A549 (cell line): Measurements from ENCODE around the gene FUT7. TPM values are rescaled to one million over a fixed set of nuclear protein-coding genes. Genes with fewer than 3 reads are reported as not detected.

Experiments used
- ATAC-seq, 2 experiments: fragments of 200-7000 bp in 1 of 2; fragments of >200 bp in 1 of 2; cut with Nextera tagmentation in 1 of 2; cut with Tn5 transposase in 1 of 2; 3 replicates each; pipeline versions ENCODE4 v1.8.0 to v1.9.1; 2018 to 2020; ENCODE audit warnings: mild to moderate bottlenecking in 1 of 2, moderate library complexity in 1 of 2
- CTCF ChIA-PET: fragments of 300-600 bp; sonication (Branson Sonifier 250); formaldehyde crosslinking; extraction: SDS; loops from one replicate; lab custom pipeline; 2021; ENCODE audit warnings: antibody characterized with exemption, inconsistent platforms; lab: Yijun Ruan, JAX
- POLR2A ChIA-PET: fragments of 350-600 bp; formaldehyde crosslinking; extraction: SDS; loops from one replicate; lab custom pipeline; 2021; ENCODE audit warnings: antibody characterized with exemption, inconsistent platforms; lab: Yijun Ruan, JAX
- DNase-seq, 2 experiments: peaks; one replicate each; pipeline versions ENCODE4 v3.0.0 to v3.0.0-alpha.2; 2011 to 2016; ENCODE audit warnings: low read depth in 1 of 2, low spot score in 1 of 2
- FAIRE-seq: peaks from 2 replicates; lab custom pipeline; 2011; peaks lifted over from hg19 to GRCh38; lab: Jason Lieb, UNC
- H3K27ac ChIP-seq, 2 experiments: fragments of >200 bp; sonication (Bioruptor Twin); formaldehyde crosslinking; 3 replicates each; pipeline ENCODE4 v1.5.1; 2016 to 2017
- H3K4me1 ChIP-seq: fragments of >200 bp; sonication (Bioruptor Twin); formaldehyde crosslinking; 3 replicates; pipeline ENCODE4 v1.6.1; 2016
- H3K4me2 ChIP-seq: fragments of >200 bp; sonication (Bioruptor Twin); formaldehyde crosslinking; 3 replicates; pipeline ENCODE4 v1.6.1; 2016
- H3K4me3 ChIP-seq: fragments of >200 bp; sonication (Bioruptor Twin); formaldehyde crosslinking; 3 replicates; pipeline ENCODE4 v1.5.1; 2016
- H3K9me3 ChIP-seq: fragments of >200 bp; sonication (Bioruptor Twin); formaldehyde crosslinking; 3 replicates; pipeline ENCODE4 v1.6.1; 2016
- CHD2 ChIP-seq: fragments of 150-350 bp; IDR thresholded peaks from 2 replicates; pipeline ENCODE4 v1.6.1; 2014; ENCODE audit warnings: low read length; ENCODE audit not compliant: partially characterized antibody
- EHF ChIP-seq: fragments of 250-450 bp; sonication (Bioruptor Pico); IDR thresholded peaks from 2 replicates; pipeline ENCODE4 v1.5.0; 2020; ENCODE audit warnings: mild to moderate bottlenecking
- EHMT2 ChIP-seq: fragments of 200-600 bp; sonication (generic); IDR thresholded peaks from 2 replicates; pipeline ENCODE4 v1.6.1; 2016; ENCODE audit warnings: antibody characterized with exemption, low read depth, mild to moderate bottlenecking, moderate library complexity
- EP300 ChIP-seq, 2 experiments: fragments of >200 bp; sonication (Bioruptor Twin); formaldehyde crosslinking; IDR thresholded peaks; 2 replicates in 1 of 2; 3 replicates in 1 of 2; pipeline ENCODE4 v1.6.1; 2016 to 2017
- HEYL ChIP-seq: fragments of 250-450 bp; sonication (Bioruptor Pico); IDR thresholded peaks from 2 replicates; pipeline ENCODE4 v1.8.0; 2021; ENCODE audit warnings: mild to moderate bottlenecking, moderate library complexity
- MAZ ChIP-seq: fragments of 150-350 bp; IDR thresholded peaks from 2 replicates; pipeline ENCODE4 v1.6.1; 2014; ENCODE audit warnings: antibody characterized with exemption, low read depth, low read length, borderline replicate concordance
- MYC ChIP-seq: IDR thresholded peaks from 2 replicates; pipeline ENCODE4 v1.6.1; 2012; ENCODE audit warnings: mild to moderate bottlenecking, inconsistent platforms, low read length, improper control_type of control experiment, borderline replicate concordance
- NFE2L2 ChIP-seq: fragments of 150-350 bp; conservative IDR thresholded peaks from 2 replicates; pipeline ENCODE4 v1.6.1; 2014; ENCODE audit warnings: low read length
- NR3C1 ChIP-seq: fragments of >200 bp; sonication (Bioruptor Twin); formaldehyde crosslinking; IDR thresholded peaks from 3 replicates; pipeline ENCODE4 v1.6.1; 2017
- PBX3 ChIP-seq: IDR thresholded peaks from 2 replicates; pipeline ENCODE4 v1.6.1; 2012
- PHF8 ChIP-seq: fragments of 200-600 bp; sonication (generic); IDR thresholded peaks from 2 replicates; pipeline ENCODE4 v1.6.1; 2016; ENCODE audit warnings: low read depth, mild to moderate bottlenecking, antibody characterized with exemption, moderate library complexity, borderline replicate concordance
- RAD21 ChIP-seq, 2 experiments: fragments of >200 bp in 1 of 2; sonication (Bioruptor Twin) in 1 of 2; formaldehyde crosslinking in 1 of 2; IDR thresholded peaks in 1 of 2; conservative IDR thresholded peaks in 1 of 2; 2 replicates in 1 of 2; 3 replicates in 1 of 2; pipeline ENCODE4 v1.6.1; 2012 to 2018; ENCODE audit warnings: inconsistent platforms in 1 of 2
- RARB ChIP-seq: fragments of 250-450 bp; sonication (Bioruptor Pico); IDR thresholded peaks from 2 replicates; pipeline ENCODE4 v1.8.0; 2021; ENCODE audit warnings: mild to moderate bottlenecking, moderate library complexity
- RCOR1 ChIP-seq: fragments of 150-350 bp; IDR thresholded peaks from 2 replicates; pipeline ENCODE4 v1.6.1; 2014; ENCODE audit warnings: antibody characterized with exemption, low read length, low read depth
- REST ChIP-seq: fragments of 200-600 bp; sonication (generic); IDR thresholded peaks from 2 replicates; pipeline ENCODE4 v1.6.1; 2016; ENCODE audit warnings: antibody characterized with exemption, mild to moderate bottlenecking, moderate library complexity
- SMC3 ChIP-seq: fragments of >200 bp; sonication (Bioruptor Twin); formaldehyde crosslinking; IDR thresholded peaks from 3 replicates; pipeline ENCODE4 v1.6.1; 2018; ENCODE audit warnings: inconsistent platforms
- SREBF2 ChIP-seq: fragments of 450-650 bp; IDR thresholded peaks from 2 replicates; pipeline ENCODE4 v1.6.1; 2014; ENCODE audit warnings: mild to moderate bottlenecking, moderate library complexity
- TFCP2L1 ChIP-seq: fragments of 250-450 bp; sonication (Bioruptor Pico); IDR thresholded peaks from 2 replicates; pipeline ENCODE4 v1.5.0; 2021; ENCODE audit warnings: mild to moderate bottlenecking
- ZNF302 ChIP-seq: fragments of 250-450 bp; sonication (Bioruptor Pico); IDR thresholded peaks from 2 replicates; pipeline ENCODE4 v1.9.0; 2021; ENCODE audit warnings: inconsistent platforms, mild to moderate bottlenecking, moderate library complexity
- WGBS: methylation state at CpG from one replicate; pipeline ENCODE4 v1.1.6; 2017; ENCODE audit errors: missing lambda C conversion rate; 5-methylcytosine and 5-hydroxymethylcytosine counted together
- polyA plus RNA-seq, 4 experiments: library from polyadenylated mRNA; depleted of rRNA in 3 of 4; stranded (reverse); fragments of >200 nt; fragmentation: RNase III in 1 of 4; extraction: RNeasy Plus Mini Kit Qiagen cat#74134 plus additional on column Dnase treatment in 1 of 4; gene quantifications; 2 replicates in 3 of 4; 3 replicates in 1 of 4; pipeline ENCODE4 v1.2.3, GENCODE V29; 2011 to 2017
- TF ChIP-seq, protein P1 (sequence below): fragments of 450-650 bp; IDR thresholded peaks from 2 replicates; pipeline ENCODE4 v1.6.1; 2014; ENCODE audit warnings: antibody characterized with exemption
- TF ChIP-seq, protein P2 (sequence below): fragments of 250-450 bp; sonication (Bioruptor Pico); IDR thresholded peaks from 2 replicates; pipeline ENCODE4 v1.5.0; 2020; ENCODE audit warnings: low read depth, mild to moderate bottlenecking, moderate library complexity

FUT7 gene
- polyA plus RNA-seq, 2 of the 4 experiments (the other 2 are of a cell fraction) = not detected

DNA sequence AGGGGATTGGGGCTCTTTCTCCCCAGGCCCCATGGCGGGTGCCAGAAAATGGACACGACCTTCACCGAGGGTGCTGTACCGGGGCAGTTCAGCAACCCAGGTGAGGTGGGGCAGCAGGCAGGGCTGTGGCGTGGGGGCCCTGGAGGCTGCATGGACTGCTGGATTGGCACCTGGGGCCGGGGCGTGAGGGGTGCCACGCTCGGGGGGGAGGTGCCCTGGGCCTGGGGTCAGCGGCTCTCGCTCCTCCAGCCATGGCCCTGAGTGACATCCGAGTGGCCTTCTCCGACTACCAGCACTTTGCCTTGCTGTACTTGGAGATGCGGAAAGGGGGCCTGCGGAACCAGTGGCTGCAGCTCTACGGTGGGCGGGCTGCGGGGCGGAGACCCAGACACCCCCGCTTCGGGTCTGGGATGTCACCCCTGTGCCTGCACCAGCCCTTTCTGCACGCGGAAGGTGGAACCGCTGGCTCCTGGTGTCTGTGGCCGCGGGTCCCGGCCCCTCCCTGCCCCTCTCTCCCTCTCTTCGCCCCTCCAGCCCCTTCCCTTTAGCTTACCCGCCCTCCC, 47.3 kb downstream of the FUT7 start:
- POLR2A ChIA-PET = no interaction called here
- WGBS = 86% methylated on average over 16 of the region's 29 CpGs
- CTCF ChIA-PET = interaction anchor here (0.9 kb wide), 1 partner anchor 51 kb away, joined by 3 read pairs; no protein-coding TSS in a partner anchor

GRCh38 chr9:136983656-136984314, 48.1 kb downstream of the FUT7 start:
- no peak for DNase-seq
- Histone ChIP-seq H3K4me3 (no peak overlapping the region), H3K4me1 (no peaks in the 10 kb centered on the region), H3K9me3 (no peaks in the 10 kb centered on the region), H3K4me2 (no peak overlapping the region), H3K27ac (no peak overlapping the region)
- CTCF ChIA-PET = no interaction called here
- WGBS = 83% methylated on average over 11 of the region's 11 CpGs
- no peak for FAIRE-seq
- no peak for ATAC-seq
- POLR2A ChIA-PET = no interaction called here
- TF ChIP-seq, protein P1, sequence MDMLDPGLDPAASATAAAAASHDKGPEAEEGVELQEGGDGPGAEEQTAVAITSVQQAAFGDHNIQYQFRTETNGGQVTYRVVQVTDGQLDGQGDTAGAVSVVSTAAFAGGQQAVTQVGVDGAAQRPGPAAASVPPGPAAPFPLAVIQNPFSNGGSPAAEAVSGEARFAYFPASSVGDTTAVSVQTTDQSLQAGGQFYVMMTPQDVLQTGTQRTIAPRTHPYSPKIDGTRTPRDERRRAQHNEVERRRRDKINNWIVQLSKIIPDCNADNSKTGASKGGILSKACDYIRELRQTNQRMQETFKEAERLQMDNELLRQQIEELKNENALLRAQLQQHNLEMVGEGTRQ = no peak
- no peak for TF ChIP-seq PHF8
- no peak for TF ChIP-seq RAD21 (conservative IDR thresholded peaks at IDR 0.05 in 1 of 2, IDR thresholded peaks at IDR 0.05 in 1 of 2)
- TF ChIP-seq SREBF2 = no peak
- TF ChIP-seq EHF (CRISPR knock-in tag) = no peak
- no peak for TF ChIP-seq MAZ
- TF ChIP-seq SMC3 = no peak
- no peak for TF ChIP-seq NFE2L2

More for the DNA sequence above, 47.3 kb downstream of the FUT7 start:
- H3K4me1 ChIP-seq = no peaks in the 10 kb centered on the region
- H3K4me3 ChIP-seq = no peak overlapping the region
- H3K4me2 ChIP-seq = no peak overlapping the region
- DNase-seq (no peak), FAIRE-seq (no peak), ATAC-seq (no peak)
- H3K27ac ChIP-seq = no peak overlapping the region
- TF ChIP-seq EHMT2 (no peak), CHD2 (no peak), EP300 (IDR thresholded peaks at IDR 0.05) (no peak), MYC (no peak), PBX3 (no peak), TFCP2L1 (CRISPR knock-in tag) (no peak), EHF (CRISPR knock-in tag) (no peak), SREBF2 (no peak), RCOR1 (no peak), REST (no peak), SMC3 (no peak), ZNF302 (CRISPR knock-in tag) (no peak), NR3C1 (no peak), MAZ (no peak), RARB (CRISPR knock-in tag) (no peak), NFE2L2 (no peak), HEYL (CRISPR knock-in tag) (no peak)
- TF ChIP-seq, protein P2, sequence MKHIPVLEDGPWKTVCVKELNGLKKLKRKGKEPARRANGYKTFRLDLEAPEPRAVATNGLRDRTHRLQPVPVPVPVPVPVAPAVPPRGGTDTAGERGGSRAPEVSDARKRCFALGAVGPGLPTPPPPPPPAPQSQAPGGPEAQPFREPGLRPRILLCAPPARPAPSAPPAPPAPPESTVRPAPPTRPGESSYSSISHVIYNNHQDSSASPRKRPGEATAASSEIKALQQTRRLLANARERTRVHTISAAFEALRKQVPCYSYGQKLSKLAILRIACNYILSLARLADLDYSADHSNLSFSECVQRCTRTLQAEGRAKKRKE (CRISPR knock-in tag) = no peak
- TF ChIP-seq, protein P1 = no peak
- no peaks in the 10 kb centered on the region for H3K9me3 ChIP-seq
